SK-MEL-5 (cell line): ENCODE data around the gene CACUL1. TPM values are rescaled to one million over a fixed set of nuclear protein-coding genes. Genes with fewer than 3 reads are reported as not detected.
"Not testable (repeated sequence)": the region's sequence is repeated elsewhere in the genome, so short reads cannot be mapped to it uniquely, and the experiment has no call there.

Source experiments
- DNase-seq: peaks from one replicate; pipeline ENCODE4 v3.0.0-alpha.2; 2016; ENCODE audit warnings: low read depth, low spot score
- in situ Hi-C: cut with HindIII; loops from 2 replicates; pipeline ENCODE4 v1.10.0; 2016; ENCODE audit warnings: low sequenced_read_pairs, high pct_unique_total_duplicates, low pct_unique_long_range_greater_than_20kb
- polyA plus RNA-seq, 2 experiments: library from polyadenylated mRNA; depleted of rRNA; stranded (reverse); fragments of >200 nt; gene quantifications; 2 replicates each; pipeline ENCODE4 v1.2.3, GENCODE V29; 2015
- total RNA-seq: library from RNA; depleted of rRNA; stranded (reverse); fragments of >200 nt; shearing (Covaris generic); gene quantifications from 2 replicates; pipeline ENCODE4 v1.2.3, GENCODE V29; 2014; rRNA removed

The CACUL1 gene
- 31.9 and 32.4 TPM in 2 replicates for total RNA-seq
- polyA plus RNA-seq (2015; cell fraction: cytosol; rRNA removed): 12.0 and 20.2 TPM in 2 replicates
- polyA plus RNA-seq (2015; cell fraction: nucleus; rRNA removed): 16.6 and 18.7 TPM in 2 replicates

DNA sequence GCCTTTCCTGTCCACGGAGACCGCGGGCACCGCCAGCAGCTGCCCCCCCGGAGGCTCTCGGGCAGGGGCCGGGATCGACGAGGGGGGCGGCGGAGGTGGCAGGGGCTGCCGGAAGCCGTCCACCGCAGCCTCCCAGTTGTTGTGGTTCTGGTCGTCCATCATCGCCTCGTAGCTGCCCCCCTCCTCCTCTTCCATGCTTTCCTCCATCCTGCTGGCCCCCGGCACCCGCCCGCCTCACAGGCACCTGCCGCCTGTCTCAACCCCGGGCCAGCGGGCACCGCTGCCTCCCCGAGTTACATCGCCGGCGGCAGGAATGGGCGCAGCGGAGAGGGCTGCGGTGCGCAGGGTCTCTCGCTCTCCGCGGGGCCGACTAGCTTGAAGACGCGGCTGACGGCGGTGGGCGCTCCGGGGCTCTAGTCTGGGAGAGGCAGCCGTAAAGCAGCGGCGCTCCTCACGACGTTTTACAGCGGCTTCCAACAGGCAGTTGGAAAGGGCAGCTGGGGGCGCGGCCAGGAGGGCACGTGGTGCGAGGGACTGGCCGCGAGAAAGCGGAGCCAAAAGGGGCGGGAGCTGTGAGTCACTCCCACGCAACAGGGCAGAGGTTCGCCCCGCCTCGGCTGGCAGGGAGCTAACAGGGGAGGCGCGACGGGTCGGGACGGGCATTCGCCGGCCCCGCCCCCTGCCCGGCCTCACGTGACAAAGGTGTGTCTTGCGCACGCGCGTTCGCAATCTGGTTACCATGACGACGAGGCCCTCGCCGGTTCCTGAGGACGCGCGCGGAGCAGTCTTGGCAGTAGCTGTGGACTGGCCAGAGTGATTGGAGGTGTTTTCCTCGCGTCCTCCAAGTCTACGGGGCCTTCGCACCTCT, at the start of gene CACUL1:
TSS of gene CACUL1 (minus strand) at position 415 of the 868 bp plus-strand sequence. CDS start at position 207, 208 bp downstream.
- in situ Hi-C loops: no loop called here
- peak; percentile 98 for DNase-seq

DNA sequence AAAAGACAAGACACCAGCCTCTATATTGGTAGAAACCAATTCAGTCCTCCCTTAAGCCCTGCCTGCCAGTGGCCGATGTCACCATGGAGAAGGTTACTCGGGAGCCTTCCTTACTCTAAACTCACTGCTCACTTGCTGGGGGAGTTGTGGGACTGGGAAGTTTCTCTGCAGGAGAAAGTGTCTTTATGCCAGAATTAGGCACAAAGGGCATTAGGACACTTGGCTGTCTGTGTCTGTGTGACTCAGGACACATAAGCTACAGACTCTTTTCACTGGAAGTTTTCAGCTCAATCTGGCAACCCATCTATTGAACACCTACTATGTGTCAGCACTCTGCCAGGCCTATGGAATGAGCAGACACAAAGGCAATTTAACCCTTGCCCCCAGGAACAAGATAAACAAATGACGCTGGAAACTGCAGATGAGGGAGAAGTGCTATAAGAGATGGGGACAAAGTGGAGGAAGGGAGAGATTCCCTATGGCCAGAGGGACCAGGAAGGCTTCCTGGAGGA, 49.5 kb upstream of the CACUL1 start:
- no peak for DNase-seq
- in situ Hi-C loops: no loop called here

DNA sequence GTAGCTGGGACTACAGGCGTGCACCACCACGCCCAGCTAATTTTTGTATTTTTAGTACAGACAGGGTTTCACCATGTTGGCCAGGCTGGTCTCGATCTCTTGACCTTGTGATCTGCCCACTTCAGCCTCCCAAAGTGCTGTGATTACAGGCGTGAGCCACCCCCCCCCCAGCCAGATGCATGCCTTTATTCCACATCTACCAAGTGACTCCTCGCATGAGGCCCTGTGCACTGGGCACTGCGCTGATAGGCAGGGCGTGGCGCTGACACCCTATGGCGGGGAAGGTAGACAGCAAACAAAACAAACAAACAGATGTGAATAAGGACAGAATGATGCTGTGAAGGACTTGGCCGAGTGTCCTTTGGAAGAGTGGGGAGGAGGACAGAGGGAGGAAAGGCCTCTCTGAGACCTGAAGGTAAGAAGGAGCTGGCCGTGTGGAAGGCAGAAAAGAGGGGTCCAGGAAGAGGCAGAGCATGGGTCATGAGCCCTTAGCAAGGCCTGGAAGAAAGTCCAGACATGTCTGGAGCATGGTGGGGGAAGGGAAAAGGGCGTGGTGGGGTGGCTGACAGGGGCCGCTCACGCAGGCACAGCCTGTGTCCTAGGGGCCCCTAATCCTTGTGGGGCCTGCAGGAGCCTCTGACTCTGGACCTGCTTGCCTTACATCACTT, 47.5 kb upstream of the CACUL1 start:
- in situ Hi-C loops: no loop called here
- DNase-seq: no peak

DNA sequence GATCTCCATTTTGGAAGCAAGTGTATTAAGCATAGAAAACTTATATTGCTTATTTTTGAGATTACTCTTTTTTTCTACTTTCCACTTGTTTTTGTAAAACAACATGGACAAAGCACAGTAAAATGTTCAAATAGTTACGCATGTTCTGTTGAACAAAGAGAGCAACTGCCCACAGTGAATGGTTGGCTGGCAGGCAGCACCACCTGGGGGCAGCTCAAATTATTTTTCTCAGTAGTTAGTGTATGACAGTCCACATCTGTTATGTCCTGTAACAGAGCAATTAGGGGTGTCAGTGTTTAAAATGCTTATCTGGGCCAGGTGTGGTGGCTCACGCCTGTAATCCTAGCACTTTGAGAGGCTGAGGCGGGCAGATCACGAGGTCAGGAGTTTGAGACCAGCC, 46.1 kb upstream of the CACUL1 start:
- in situ Hi-C loops: no loop called here
- DNase-seq: peak; percentile 33

GRCh38 chr10:118799777-118800176, 45.0 kb upstream of the CACUL1 start:
- DNase-seq: no peak
- in situ Hi-C loops: no loop called here

GRCh38 chr10:118798231-118798662, 43.5 kb upstream of the CACUL1 start:
- in situ Hi-C loops: no loop called here
- no peak for DNase-seq

DNA sequence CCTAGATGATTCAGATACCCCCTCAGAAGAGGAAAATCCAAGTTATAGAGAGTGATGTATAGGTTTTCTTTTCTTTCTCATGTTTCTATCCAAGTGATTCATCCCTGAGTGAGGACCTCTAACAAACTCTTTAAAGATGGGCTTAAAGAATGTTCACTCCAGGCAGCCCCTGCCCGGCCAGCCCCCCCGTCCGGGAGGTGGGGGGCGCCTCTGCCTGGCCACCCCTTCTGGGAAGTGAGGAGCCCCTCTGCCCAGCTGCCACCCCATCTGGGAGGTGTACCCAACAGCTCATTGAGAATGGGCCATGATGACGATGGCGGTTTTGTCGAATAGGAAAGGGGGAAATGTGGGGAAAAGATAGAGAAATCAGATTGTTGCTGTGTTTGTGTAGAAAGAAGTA, 40.2 kb upstream of the CACUL1 start:
- in situ Hi-C loops: not testable (repeated sequence)

DNA sequence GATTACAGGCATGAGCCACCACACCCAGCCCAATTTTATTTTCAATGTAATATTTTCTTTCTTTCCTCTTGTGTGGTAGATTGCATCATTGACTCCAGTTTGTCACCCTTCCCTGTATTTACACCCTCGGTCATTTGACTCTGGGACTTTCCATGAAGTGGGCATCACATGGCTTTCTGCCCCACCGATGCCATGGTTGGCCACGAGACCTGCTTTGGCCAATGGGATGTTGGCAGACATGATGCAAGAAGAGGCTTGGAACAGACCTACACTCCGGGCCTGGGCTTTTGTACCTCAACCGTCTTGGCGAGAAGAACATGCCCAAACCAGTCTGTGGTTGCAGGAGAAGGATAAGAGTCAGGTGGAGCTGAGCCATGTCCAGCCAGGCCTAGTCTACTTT, 38.8 kb upstream of the CACUL1 start:
- DNase-seq: no peak
- in situ Hi-C loops: no loop called here

More for the DNA sequence above, 40.2 kb upstream of the CACUL1 start:
- not testable (repeated sequence) for DNase-seq

- no peak for DNase-seq
- in situ Hi-C loops: no loop called here
Measured at GRCh38 chr10:118792526-118792925, 37.8 kb upstream of the CACUL1 start.

GRCh38 chr10:118790058-118790457, 35.3 kb upstream of the CACUL1 start:
- in situ Hi-C loops: no loop called here
- no peak for DNase-seq

- in situ Hi-C loops: no loop called here
- no peak for DNase-seq
Measured at GRCh38 chr10:118785551-118785950, 30.8 kb upstream of the CACUL1 start.

DNA sequence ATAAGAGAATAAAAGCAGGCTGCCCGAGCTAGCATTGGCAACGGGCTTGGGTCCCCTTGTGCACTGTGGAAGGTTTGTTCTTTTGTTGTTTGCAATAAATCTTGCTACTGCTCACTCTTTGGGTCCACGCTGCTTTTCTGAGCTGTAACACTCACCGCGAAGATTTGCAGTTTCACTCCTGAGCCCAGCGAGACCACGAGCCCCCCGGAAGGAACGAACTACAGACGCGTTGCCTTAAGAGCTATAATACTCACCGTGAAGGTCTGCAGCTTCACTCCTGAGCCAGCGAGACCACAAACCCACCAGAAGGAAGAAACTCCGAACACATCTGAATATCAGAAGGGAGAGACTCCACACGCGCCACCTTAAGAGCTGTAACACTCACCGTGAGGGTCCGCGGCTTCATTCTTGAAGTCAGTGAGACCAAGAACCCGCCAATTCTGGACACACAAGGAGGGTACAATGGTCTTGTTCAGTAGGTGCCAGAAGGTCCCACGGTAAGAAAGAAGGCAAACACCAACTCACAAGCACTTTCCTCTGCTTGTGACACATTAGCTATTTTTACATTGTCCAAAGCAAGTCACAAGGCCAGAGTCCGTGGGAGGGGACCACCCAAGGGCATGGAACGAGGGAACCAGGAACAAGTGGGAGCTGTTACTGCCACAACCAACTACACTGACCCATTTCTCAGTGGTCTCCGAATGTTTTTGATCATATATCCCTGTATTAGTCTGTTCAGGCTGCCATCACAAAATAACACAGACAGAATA, 29.2 kb upstream of the CACUL1 start:
- no peak for DNase-seq
- in situ Hi-C loops: no loop called here

DNA sequence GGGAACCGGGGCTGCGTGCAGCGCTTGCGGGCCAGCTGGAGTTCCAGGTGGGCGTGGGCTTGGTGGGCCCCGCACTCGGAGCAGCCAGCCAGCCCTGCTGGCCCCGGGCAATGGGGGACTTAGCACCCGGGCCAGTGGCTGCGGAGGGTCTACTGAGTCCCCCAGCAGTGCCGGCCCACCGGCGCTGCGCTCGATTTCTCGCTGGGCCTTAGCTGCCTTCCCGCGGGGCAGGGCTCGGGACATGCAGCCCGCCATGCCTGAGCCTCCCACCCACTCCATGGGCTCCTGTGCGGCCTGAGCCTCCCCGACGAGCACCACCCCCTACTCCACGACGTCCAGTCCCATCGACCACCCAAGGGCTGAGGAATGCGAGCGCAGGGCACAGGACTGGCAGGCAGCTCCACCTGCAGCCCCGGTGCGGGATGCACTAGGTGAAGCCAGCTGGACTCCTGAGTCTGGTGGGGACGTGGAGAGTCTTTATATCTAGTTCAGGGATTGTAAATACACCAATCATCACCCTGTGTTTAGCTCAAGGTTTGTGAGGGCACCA, 28.2 kb upstream of the CACUL1 start:
- not testable (repeated sequence) for DNase-seq

DNA sequence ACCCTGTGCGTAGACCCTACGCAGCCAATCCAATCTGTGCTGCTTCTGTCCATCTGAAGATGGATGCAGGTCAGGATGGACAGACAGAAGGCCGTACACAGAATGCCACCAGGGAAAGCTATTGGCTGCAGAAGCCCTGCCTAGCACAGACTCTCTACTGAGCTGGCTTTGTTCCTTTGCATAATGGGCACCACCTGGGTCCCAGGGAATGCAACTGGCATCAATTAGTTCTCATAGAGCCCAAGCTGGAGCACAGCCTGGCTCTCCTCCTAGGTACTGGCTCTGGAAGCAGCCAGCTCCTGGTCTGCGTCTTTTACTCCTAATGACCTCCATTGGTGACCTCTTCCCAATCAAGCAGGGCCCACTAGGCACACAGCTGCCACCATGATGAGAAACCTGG, 26.8 kb upstream of the CACUL1 start:
- in situ Hi-C loops: no loop called here
- DNase-seq: no peak

More for the DNA sequence above, 28.2 kb upstream of the CACUL1 start:
- in situ Hi-C loops: not testable (repeated sequence)

DNA sequence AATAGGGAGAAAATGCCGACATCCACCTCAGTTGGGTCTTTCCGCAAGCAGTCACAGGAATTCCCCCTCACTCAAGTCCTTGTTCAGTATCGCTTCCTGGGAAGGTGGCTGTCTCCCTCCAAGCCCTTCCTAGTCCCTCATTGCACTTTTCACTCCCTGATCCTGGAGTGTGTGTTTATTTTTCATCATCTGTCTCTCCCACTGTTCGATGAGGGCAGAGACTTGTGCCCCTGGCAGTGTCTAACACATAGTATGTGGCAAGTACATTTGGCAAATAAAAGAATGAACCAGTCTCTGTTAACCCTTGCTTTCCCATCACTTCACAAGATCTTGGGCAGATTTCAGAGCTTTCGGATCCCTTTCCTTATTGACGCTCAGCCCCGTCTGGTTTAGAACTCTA, 24.0 kb upstream of the CACUL1 start:
- no peak for DNase-seq
- in situ Hi-C loops: no loop called here

DNA sequence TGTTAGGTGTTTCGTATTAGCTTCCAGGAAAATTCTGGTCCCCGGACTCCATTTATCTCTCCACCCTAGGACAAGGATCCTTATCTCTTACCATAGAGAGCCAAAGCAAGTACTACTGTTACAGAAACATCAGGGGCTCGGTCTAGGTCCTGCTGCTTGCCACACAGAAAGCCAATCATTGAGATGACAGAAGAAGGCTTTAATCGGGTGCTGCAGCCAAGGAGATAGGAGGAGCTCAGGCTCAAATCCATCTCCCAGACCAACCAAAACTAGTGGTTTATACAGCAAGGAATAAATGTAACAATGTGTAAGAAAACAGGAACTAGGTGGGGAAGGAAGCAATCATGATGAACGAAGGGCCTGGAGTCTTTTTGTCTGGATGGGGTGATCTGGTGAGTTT, 22.2 kb upstream of the CACUL1 start:
- in situ Hi-C loops: no loop called here

GRCh38 chr10:118776033-118776432, 21.3 kb upstream of the CACUL1 start:
- in situ Hi-C loops: no loop called here
- no peak for DNase-seq

More for the DNA sequence above, 22.2 kb upstream of the CACUL1 start:
- no peak for DNase-seq
